Endometrial microvascular endothelial cells (primary cell): ENCODE data around the gene CRTAP. TPM values are rescaled to one million over a fixed set of nuclear protein-coding genes. Genes with fewer than 3 reads are reported as not detected.

ENCODE experiments used
- total RNA-seq: library from RNA; depleted of rRNA; stranded (reverse); fragments of >200 nt; gene quantifications from one replicate; pipeline ENCODE4 v1.2.3, GENCODE V29; 2015; ENCODE audit errors: inconsistent ontology term

The CRTAP gene
- total RNA-seq, 1 donor from 2014 or later = 174 TPM

Other genes starting within 250 kb of the CRTAP start
- gene CCR4, start 162.4 kb upstream of the CRTAP start, total RNA-seq = 5.4 TPM
- gene GLB1, start 16.9 kb upstream of the CRTAP start, total RNA-seq = 107 TPM
- 8.4 TPM for gene TMPPE, start 16.9 kb upstream of the CRTAP start, total RNA-seq
- 9.6 TPM for gene SUSD5, start 104.8 kb downstream of the CRTAP start, total RNA-seq
- 20.2 TPM for gene FBXL2, start 163.4 kb downstream of the CRTAP start, total RNA-seq